A549 (cell line): ENCODE results near the gene DMAP1. TPM values are rescaled to one million over a fixed set of nuclear protein-coding genes. Genes with fewer than 3 reads are reported as not detected.

Experiments
- ATAC-seq, 2 experiments: fragments of 200-7000 bp in 1 of 2; fragments of >200 bp in 1 of 2; cut with Nextera tagmentation in 1 of 2; cut with Tn5 transposase in 1 of 2; 3 replicates each; pipeline versions ENCODE4 v1.8.0 to v1.9.1; 2018 to 2020; ENCODE audit warnings: mild to moderate bottlenecking in 1 of 2, moderate library complexity in 1 of 2
- CTCF ChIA-PET: fragments of 300-600 bp; sonication (Branson Sonifier 250); formaldehyde crosslinking; extraction: SDS; loops from one replicate; lab custom pipeline; 2021; ENCODE audit warnings: antibody characterized with exemption, inconsistent platforms; lab: Yijun Ruan, JAX
- POLR2A ChIA-PET: fragments of 350-600 bp; formaldehyde crosslinking; extraction: SDS; loops from one replicate; lab custom pipeline; 2021; ENCODE audit warnings: antibody characterized with exemption, inconsistent platforms; lab: Yijun Ruan, JAX
- DNase-seq, 2 experiments: peaks; one replicate each; pipeline versions ENCODE4 v3.0.0 to v3.0.0-alpha.2; 2011 to 2016; ENCODE audit warnings: low read depth in 1 of 2, low spot score in 1 of 2
- FAIRE-seq: peaks from 2 replicates; lab custom pipeline; 2011; peaks lifted over from hg19 to GRCh38; lab: Jason Lieb, UNC
- H3K27ac ChIP-seq, 2 experiments: fragments of >200 bp; sonication (Bioruptor Twin); formaldehyde crosslinking; 3 replicates each; pipeline ENCODE4 v1.5.1; 2016 to 2017
- H3K4me1 ChIP-seq: fragments of >200 bp; sonication (Bioruptor Twin); formaldehyde crosslinking; 3 replicates; pipeline ENCODE4 v1.6.1; 2016
- H3K4me2 ChIP-seq: fragments of >200 bp; sonication (Bioruptor Twin); formaldehyde crosslinking; 3 replicates; pipeline ENCODE4 v1.6.1; 2016
- H3K4me3 ChIP-seq: fragments of >200 bp; sonication (Bioruptor Twin); formaldehyde crosslinking; 3 replicates; pipeline ENCODE4 v1.5.1; 2016
- H3K9me3 ChIP-seq: fragments of >200 bp; sonication (Bioruptor Twin); formaldehyde crosslinking; 3 replicates; pipeline ENCODE4 v1.6.1; 2016
- CBX2 ChIP-seq: fragments of 200-600 bp; sonication (generic); IDR thresholded peaks from 2 replicates; pipeline ENCODE4 v1.6.1; 2016; ENCODE audit warnings: low read depth, mild to moderate bottlenecking, borderline replicate concordance
- CBX8 ChIP-seq: fragments of 200-600 bp; sonication (generic); IDR thresholded peaks from 2 replicates; pipeline ENCODE4 v1.6.1; 2016
- CHD2 ChIP-seq: fragments of 150-350 bp; IDR thresholded peaks from 2 replicates; pipeline ENCODE4 v1.6.1; 2014; ENCODE audit warnings: low read length; ENCODE audit not compliant: partially characterized antibody
- EHF ChIP-seq: fragments of 250-450 bp; sonication (Bioruptor Pico); IDR thresholded peaks from 2 replicates; pipeline ENCODE4 v1.5.0; 2020; ENCODE audit warnings: mild to moderate bottlenecking
- EP300 ChIP-seq, 2 experiments: fragments of >200 bp; sonication (Bioruptor Twin); formaldehyde crosslinking; IDR thresholded peaks; 2 replicates in 1 of 2; 3 replicates in 1 of 2; pipeline ENCODE4 v1.6.1; 2016 to 2017
- FOSL2 ChIP-seq, 2 experiments: fragments of 450-650 bp in 1 of 2; fragments of >200 bp in 1 of 2; sonication (Bioruptor Twin) in 1 of 2; formaldehyde crosslinking; IDR thresholded peaks; 2 replicates each; pipeline versions ENCODE4 v1.5.0 to v1.6.1; 2016 to 2020; ENCODE audit warnings: mild to moderate bottlenecking in 1 of 2, moderate library complexity in 1 of 2
- FOXS1 ChIP-seq: fragments of 250-450 bp; sonication (Bioruptor Pico); IDR thresholded peaks from 2 replicates; pipeline ENCODE4 v1.5.0; 2020; ENCODE audit warnings: mild to moderate bottlenecking, moderate library complexity
- GATA3 ChIP-seq: IDR thresholded peaks from 2 replicates; pipeline ENCODE4 v1.6.1; 2012; ENCODE audit warnings: borderline replicate concordance
- HEYL ChIP-seq: fragments of 250-450 bp; sonication (Bioruptor Pico); IDR thresholded peaks from 2 replicates; pipeline ENCODE4 v1.8.0; 2021; ENCODE audit warnings: mild to moderate bottlenecking, moderate library complexity
- HOXA7 ChIP-seq: fragments of 250-450 bp; sonication (Bioruptor Pico); IDR thresholded peaks from 2 replicates; pipeline ENCODE4 v1.5.0; 2020; ENCODE audit warnings: mild to moderate bottlenecking, moderate library complexity
- HOXB5 ChIP-seq: fragments of 250-450 bp; sonication (Bioruptor Pico); IDR thresholded peaks from 2 replicates; pipeline ENCODE4 v1.5.0; 2020; ENCODE audit warnings: mild to moderate bottlenecking, moderate library complexity
- JUN ChIP-seq, 2 experiments: fragments of >200 bp; sonication (Bioruptor Twin); formaldehyde crosslinking; IDR thresholded peaks; 2 replicates in 1 of 2; 3 replicates in 1 of 2; pipeline ENCODE4 v1.6.1; 2016 to 2017
- JUNB ChIP-seq: fragments of >200 bp; sonication (Bioruptor Twin); formaldehyde crosslinking; IDR thresholded peaks from 2 replicates; pipeline ENCODE4 v1.6.1; 2016
- KDM1A ChIP-seq: fragments of 200-600 bp; sonication (generic); IDR thresholded peaks from 2 replicates; pipeline ENCODE4 v1.6.1; 2016; ENCODE audit warnings: low read depth, mild to moderate bottlenecking
- KDM5A ChIP-seq: fragments of 200-600 bp; sonication (generic); IDR thresholded peaks from 2 replicates; pipeline ENCODE4 v1.6.1; 2016; ENCODE audit warnings: antibody characterized with exemption, mild to moderate bottlenecking
- MYC ChIP-seq: IDR thresholded peaks from 2 replicates; pipeline ENCODE4 v1.6.1; 2012; ENCODE audit warnings: mild to moderate bottlenecking, inconsistent platforms, low read length, improper control_type of control experiment, borderline replicate concordance
- POLR2A ChIP-seq: IDR thresholded peaks from 2 replicates; pipeline ENCODE4 v1.6.1; 2012; ENCODE audit warnings: mild to moderate bottlenecking, low read length
- RNF2 ChIP-seq: fragments of 200-600 bp; sonication (generic); IDR thresholded peaks from 2 replicates; pipeline ENCODE4 v1.6.1; 2016; ENCODE audit warnings: low read depth, mild to moderate bottlenecking, antibody characterized with exemption, moderate library complexity, borderline replicate concordance
- TP53 ChIP-seq: fragments of 250-450 bp; sonication (Bioruptor Pico); IDR thresholded peaks from 2 replicates; pipeline ENCODE4 v1.5.0; 2021; ENCODE audit warnings: mild to moderate bottlenecking, moderate library complexity
- USF2 ChIP-seq: fragments of 450-650 bp; IDR thresholded peaks from 2 replicates; pipeline ENCODE4 v1.6.1; 2014; ENCODE audit warnings: antibody characterized with exemption
- ZFP36 ChIP-seq: fragments of 450-650 bp; IDR thresholded peaks from 2 replicates; pipeline ENCODE4 v1.6.1; 2014; ENCODE audit warnings: borderline replicate concordance; ENCODE audit not compliant: partially characterized antibody
- ZNF302 ChIP-seq: fragments of 250-450 bp; sonication (Bioruptor Pico); IDR thresholded peaks from 2 replicates; pipeline ENCODE4 v1.9.0; 2021; ENCODE audit warnings: inconsistent platforms, mild to moderate bottlenecking, moderate library complexity
- ZSCAN20 ChIP-seq: fragments of 250-450 bp; sonication (Bioruptor Pico); IDR thresholded peaks from 2 replicates; pipeline ENCODE4 v1.8.0; 2022; ENCODE audit warnings: mild to moderate bottlenecking, moderate library complexity
- WGBS: methylation state at CpG from one replicate; pipeline ENCODE4 v1.1.6; 2017; ENCODE audit errors: missing lambda C conversion rate; 5-methylcytosine and 5-hydroxymethylcytosine counted together
- polyA plus RNA-seq, 4 experiments: library from polyadenylated mRNA; depleted of rRNA in 3 of 4; stranded (reverse); fragments of >200 nt; fragmentation: RNase III in 1 of 4; extraction: RNeasy Plus Mini Kit Qiagen cat#74134 plus additional on column Dnase treatment in 1 of 4; gene quantifications; 2 replicates in 3 of 4; 3 replicates in 1 of 4; pipeline ENCODE4 v1.2.3, GENCODE V29; 2011 to 2017
- TF ChIP-seq, protein P1 (sequence below): fragments of 250-450 bp; sonication (Bioruptor Pico); IDR thresholded peaks from 2 replicates; pipeline ENCODE4 v1.5.0; 2021; ENCODE audit warnings: mild to moderate bottlenecking, moderate library complexity, borderline replicate concordance
- TF ChIP-seq, protein P2 (sequence below): IDR thresholded peaks from 2 replicates; pipeline ENCODE4 v1.6.1; 2012
- TF ChIP-seq, protein P3 (sequence below): fragments of >200 bp; sonication (Bioruptor Twin); formaldehyde crosslinking; IDR thresholded peaks from 3 replicates; pipeline ENCODE4 v1.5.1; 2016

Gene DMAP1
- polyA plus RNA-seq, 2 of the 4 experiments (the other 2 are of a cell fraction) = 26.3 to 28.2 TPM

DNA sequence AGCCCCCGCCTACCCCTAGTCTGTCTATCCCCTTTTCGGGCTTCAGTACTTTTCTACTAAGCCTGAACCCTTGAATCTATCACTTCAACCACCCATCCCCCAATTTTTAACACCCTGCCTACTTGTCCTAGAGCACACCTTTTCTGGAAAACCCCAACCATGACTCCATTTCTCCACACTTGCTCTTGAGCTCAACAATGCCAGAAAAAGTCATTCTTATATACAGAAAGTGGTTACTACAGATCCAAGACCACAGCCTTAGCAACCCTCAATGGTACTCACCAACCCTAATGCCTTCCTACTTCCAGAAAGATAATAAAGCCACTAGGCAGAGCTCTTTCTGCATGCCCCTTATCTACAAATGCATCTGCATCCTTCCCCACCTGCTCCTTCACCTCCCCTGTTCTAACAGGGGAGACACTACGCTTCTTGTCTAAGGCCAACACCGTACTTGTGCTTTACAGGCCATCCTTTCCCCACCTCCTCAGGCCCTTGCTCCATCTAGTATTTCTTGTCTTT, 41.2 kb downstream of the DMAP1 start (continued):
- TF ChIP-seq JUN (IDR thresholded peaks at IDR 0.05) = no peak
- TF ChIP-seq, protein P1, sequence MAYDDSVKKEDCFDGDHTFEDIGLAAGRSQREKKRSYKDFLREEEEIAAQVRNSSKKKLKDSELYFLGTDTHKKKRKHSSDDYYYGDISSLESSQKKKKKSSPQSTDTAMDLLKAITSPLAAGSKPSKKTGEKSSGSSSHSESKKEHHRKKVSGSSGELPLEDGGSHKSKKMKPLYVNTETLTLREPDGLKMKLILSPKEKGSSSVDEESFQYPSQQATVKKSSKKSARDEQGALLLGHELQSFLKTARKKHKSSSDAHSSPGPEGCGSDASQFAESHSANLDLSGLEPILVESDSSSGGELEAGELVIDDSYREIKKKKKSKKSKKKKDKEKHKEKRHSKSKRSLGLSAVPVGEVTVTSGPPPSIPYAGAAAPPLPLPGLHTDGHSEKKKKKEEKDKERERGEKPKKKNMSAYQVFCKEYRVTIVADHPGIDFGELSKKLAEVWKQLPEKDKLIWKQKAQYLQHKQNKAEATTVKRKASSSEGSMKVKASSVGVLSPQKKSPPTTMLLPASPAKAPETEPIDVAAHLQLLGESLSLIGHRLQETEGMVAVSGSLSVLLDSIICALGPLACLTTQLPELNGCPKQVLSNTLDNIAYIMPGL (CRISPR knock-in tag) = no peak
- TF ChIP-seq TP53 (CRISPR knock-in tag) = no peak

DNA sequence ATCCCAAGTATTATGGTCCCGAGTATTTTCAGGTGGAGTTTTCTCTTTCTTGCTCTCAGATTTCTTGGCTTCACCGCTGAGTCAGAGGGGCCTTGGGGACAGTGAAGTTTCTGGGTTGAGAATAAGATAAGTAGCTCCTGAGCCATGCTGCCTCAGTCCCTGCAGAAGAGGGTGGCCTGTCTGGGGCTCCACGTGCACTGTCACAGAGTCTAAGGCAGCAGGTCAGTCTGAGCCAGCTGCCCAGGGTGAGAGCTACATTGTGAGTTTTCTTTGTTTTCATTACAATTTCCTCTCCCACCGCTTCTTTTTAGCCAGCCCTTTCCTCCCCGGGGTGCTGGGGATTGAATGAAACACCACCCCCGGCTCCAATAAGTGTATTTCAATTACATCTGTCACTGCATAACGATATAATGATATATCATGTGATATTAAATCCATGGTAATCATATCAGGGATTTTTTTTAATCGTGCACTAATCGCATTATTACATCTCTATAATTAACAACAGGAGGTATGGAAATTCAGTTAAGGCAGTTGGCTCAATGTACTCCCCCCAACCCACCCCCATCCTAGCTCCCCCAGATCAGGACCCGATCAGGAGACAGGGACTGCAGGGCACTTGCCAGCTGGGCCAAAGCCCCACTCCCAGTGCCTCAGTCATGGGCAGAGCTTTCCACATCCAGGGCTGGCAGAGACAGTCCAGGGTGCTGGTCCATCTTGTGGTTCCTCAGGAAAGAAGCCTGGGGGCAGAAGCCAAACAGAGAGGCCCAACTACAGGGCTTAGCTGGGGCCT, 43.7 kb downstream of the DMAP1 start:
- CTCF ChIA-PET = interaction anchor here (1.2 to 1.8 kb wide), 5 partner anchors 8 to 338 kb away, joined by 3 to 8 read pairs (median 4); no protein-coding TSS in a partner anchor
- POLR2A ChIA-PET = interaction anchor here (0.6 to 1.0 kb wide), 2 partner anchors 24 to 37 kb away, joined by 3 to 4 read pairs; no protein-coding TSS in a partner anchor

GRCh38 chr1:44259090-44259489, 45.8 kb downstream of the DMAP1 start:
- no peaks in the 10 kb centered on the region for H3K9me3 ChIP-seq
- TF ChIP-seq EHF (CRISPR knock-in tag) = no peak
- TF ChIP-seq, protein P2, sequence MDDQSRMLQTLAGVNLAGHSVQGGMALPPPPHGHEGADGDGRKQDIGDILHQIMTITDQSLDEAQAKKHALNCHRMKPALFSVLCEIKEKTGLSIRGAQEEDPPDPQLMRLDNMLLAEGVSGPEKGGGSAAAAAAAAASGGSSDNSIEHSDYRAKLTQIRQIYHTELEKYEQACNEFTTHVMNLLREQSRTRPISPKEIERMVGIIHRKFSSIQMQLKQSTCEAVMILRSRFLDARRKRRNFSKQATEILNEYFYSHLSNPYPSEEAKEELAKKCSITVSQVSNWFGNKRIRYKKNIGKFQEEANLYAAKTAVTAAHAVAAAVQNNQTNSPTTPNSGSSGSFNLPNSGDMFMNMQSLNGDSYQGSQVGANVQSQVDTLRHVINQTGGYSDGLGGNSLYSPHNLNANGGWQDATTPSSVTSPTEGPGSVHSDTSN = no peak
- TF ChIP-seq KDM1A = no peak
- no peak for TF ChIP-seq GATA3
- no peak for TF ChIP-seq FOXS1
- no peak for TF ChIP-seq POLR2A
- TF ChIP-seq ZFP36 = no peak
- no peak for TF ChIP-seq CBX2
- no peak for TF ChIP-seq HEYL
- TF ChIP-seq MYC = no peak
- TF ChIP-seq JUNB = no peak
- TF ChIP-seq, protein P3, sequence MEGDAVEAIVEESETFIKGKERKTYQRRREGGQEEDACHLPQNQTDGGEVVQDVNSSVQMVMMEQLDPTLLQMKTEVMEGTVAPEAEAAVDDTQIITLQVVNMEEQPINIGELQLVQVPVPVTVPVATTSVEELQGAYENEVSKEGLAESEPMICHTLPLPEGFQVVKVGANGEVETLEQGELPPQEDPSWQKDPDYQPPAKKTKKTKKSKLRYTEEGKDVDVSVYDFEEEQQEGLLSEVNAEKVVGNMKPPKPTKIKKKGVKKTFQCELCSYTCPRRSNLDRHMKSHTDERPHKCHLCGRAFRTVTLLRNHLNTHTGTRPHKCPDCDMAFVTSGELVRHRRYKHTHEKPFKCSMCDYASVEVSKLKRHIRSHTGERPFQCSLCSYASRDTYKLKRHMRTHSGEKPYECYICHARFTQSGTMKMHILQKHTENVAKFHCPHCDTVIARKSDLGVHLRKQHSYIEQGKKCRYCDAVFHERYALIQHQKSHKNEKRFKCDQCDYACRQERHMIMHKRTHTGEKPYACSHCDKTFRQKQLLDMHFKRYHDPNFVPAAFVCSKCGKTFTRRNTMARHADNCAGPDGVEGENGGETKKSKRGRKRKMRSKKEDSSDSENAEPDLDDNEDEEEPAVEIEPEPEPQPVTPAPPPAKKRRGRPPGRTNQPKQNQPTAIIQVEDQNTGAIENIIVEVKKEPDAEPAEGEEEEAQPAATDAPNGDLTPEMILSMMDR = no peak
- no peak for TF ChIP-seq ZSCAN20 (CRISPR knock-in tag)
- TF ChIP-seq FOSL2 (IDR thresholded peaks at IDR 0.05) = no peak
- TF ChIP-seq FOSL2 (CRISPR knock-in tag; IDR thresholded peaks at IDR 0.05) = no peak
- TF ChIP-seq USF2 = no peak
- no peak for TF ChIP-seq HOXB5 (CRISPR knock-in tag)
- FAIRE-seq (no peak), ATAC-seq (no peak), DNase-seq (no peak)
- ChIA-PET CTCF (interaction anchor here (1.2 kb wide), 1 partner anchor 8 kb away, joined by 3 read pairs; no protein-coding TSS in a partner anchor), POLR2A (no interaction called here)
- 91% methylated on average over 2 of the region's 2 CpGs for WGBS
- H3K4me1 ChIP-seq = no peaks in the 10 kb centered on the region
- H3K4me3 ChIP-seq = no peak overlapping the region
- H3K27ac ChIP-seq = no peak overlapping the region
- no peak overlapping the region for H3K4me2 ChIP-seq

More for the DNA sequence above, 43.7 kb downstream of the DMAP1 start:
- FAIRE-seq (no peak), DNase-seq (no peak), ATAC-seq (no peak)
- no peak for TF ChIP-seq CBX8
- TF ChIP-seq CHD2 = no peak
- no peak for TF ChIP-seq EP300 (IDR thresholded peaks at IDR 0.05)
- TF ChIP-seq KDM5A = no peak
- no peak for TF ChIP-seq ZNF302 (CRISPR knock-in tag)
- TF ChIP-seq JUN (IDR thresholded peaks at IDR 0.05) = no peak
- TF ChIP-seq HOXA7 (CRISPR knock-in tag) = no peak
- no peak for TF ChIP-seq JUNB
- no peak for TF ChIP-seq HOXB5 (CRISPR knock-in tag)
- no peak for TF ChIP-seq RNF2
- Histone ChIP-seq H3K27ac (no peak overlapping the region), H3K4me3 (no peak overlapping the region), H3K4me1 (no peaks in the 10 kb centered on the region), H3K9me3 (no peaks in the 10 kb centered on the region), H3K4me2 (no peak overlapping the region)
- 97% methylated on average over 10 of the region's 10 CpGs for WGBS
